ENCODE measurements around the gene ZNF213.

- TF ChIP-seq CTCF (IDR thresholded peaks at IDR 0.05) (no peak), POLR2AphosphoS5 (IDR thresholded peaks at IDR 0.05; ENCODE audit: low read depth, low read length) (no peak)
These were observed 12.9 kb downstream of the ZNF213 start for GRCh38 chr16:3147757-3148104.

All from Panc1 (cell line).